NCI-H2171 (cell line): ENCODE results near the gene SAMD14.

Source experiments
- DNase-seq: peaks from one replicate; lab custom pipeline; 2025; lab: John Stamatoyannopoulos, UW

The SAMD14 gene

DNA sequence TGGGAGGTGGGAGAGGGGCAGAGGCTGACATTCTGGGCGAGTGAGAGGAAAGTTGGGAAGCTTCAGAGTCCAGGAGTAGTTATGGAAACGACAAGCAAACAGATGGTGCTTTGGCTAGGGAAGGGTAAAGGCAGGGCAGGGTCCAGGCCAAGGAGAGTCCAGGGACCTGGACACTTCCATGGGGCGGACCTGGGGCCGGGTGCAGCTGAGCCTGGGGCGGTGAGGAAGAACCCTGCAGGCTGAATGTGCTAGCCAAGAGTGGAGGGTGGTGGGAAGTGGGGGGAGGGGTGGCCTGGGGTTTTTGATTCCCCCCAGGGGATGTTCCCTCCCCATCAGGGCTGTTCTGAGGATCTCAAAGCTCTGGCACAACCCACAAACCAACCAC lies 17.9 kb upstream of the SAMD14 start:
- no peak for DNase-seq

DNA sequence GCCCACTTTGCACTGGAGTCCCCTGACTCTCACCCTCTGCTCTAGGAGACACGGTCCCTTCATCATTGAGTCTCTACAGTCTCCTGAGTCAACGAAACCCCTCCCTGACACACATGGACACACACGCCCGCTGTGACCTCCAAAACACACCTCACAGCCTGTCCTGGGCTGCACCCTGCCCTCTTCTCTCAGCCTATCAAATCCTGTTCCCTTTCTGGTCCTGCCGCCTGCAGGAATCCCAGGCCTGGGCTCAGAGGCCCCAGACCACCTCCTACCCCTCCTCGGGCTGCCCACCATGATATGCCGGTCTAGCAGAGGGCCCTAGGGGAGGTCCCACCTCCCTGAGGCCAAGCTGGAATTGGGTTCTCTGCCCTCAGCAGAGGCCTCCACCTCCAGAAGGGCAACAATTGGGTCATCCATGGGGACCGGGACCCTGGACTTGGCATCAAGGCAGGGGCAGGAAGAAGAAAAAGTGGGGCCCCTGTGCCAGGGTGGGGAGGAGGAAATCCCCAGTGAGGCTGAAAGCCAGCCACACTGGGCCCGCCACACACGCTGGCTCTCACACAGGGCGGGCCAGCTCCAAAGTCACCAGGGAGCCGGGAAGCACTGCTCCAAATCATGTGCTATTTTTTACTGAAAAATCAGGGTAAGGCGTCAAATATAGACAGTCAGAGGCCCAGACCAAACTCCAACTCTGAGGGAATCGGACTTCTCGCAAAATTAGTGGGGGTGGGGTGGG lies 17.1 kb upstream of the SAMD14 start:
- no peak for DNase-seq

DNA sequence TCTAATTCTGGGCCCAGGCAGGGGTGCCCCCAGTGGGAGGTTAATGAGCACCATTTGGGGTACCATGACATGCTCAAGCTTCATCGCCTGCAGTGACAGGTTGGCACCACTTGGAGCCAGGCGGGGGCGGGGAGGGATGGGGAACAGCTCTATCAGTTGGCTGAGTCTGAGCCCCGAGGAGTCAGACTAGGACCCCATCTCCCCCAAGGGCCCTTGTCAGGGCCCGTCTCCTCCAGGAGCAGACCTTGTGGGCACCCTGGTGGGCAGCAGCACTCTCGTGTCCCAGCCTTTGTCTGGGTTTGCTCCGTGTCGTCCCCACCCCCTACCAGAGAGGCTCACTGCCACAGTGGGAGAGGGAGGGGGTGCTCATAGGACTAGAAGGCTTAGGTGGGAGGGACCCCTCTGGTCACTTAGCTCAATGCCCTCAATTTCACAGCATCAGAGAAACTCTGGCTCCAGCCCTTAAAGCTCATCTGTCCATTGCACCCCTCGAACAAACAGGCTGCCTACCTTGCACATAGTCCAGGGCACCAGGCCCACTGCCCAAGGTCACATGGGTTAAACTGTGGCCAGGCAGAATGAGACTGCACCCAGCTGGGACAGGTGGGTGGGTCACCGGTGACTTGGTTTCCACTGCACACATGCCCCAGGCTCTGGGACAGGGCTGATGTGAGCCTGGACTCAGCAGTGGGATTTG lies 16.4 kb upstream of the SAMD14 start:
- no peak for DNase-seq

DNA sequence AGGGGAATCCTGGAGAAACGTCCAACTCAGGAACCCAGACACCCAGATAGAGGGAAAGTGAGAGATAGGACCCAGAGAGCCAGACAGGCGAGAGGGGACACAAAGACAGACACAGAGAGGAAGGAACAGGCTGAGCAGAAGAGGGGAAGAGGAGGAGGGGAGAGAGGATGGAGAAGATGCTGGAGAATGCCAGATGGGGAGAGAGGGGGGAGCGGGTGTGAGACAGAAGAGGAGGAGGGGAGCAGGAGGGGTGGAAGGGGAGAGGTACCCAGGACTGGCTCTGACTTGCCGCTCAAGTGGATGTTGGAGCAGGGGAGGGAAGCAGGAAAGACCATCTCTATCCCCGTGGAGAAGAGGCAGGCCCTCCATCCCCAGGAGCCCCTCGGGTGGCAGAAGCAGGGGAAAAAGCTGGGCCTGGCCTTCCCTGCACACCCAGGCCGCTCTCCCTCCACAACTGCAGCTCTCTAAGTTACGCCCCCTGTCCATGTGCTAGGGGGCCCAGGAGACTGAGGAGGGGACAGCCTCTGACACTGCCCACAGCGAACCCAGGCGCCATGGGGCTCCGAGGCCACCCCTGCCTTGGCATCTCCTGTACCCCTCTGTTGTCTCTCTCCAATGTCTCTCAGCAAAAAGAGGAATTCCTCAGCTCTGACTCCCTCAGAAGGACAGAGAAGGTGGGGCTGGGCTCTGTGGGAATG lies 15.7 kb upstream of the SAMD14 start:
- peak; percentile 33 for DNase-seq

DNA sequence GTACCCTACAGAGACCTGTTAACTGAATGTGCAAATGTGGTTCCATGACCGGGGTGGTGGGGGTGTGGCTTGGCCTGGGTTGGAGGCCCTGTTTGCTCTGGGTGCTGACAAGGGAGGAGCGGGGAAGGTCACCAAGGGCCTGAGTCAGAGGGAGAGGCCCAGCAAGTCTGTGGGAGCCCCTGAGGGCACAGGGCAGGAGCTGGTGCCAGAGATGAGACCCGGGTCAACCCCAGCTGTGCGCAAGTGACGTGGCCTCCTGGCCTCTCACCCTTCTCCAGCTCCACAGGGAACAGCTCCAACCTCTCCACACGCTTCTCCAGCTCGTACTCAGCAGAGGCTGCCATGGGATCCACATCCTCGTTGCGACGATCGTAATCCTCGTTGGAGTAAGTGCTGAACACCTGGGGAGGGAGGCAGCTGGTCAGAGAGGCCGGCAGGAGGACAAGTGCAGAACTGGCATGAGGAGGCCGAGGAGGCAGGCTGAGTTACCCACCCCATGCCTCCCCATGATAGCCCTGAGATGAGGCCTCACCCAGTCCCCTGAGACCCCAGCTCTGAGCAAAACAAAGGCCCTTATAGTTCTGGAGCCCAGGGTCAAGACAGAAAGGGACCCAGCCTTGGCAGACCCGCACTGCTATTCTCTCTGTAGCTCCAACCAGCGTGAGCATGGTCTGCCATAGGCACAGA lies 15.0 kb upstream of the SAMD14 start:
- DNase-seq: no peak

GRCh38 chr17:50144355-50144754 lies 14.4 kb upstream of the SAMD14 start:
- no peak for DNase-seq

DNA sequence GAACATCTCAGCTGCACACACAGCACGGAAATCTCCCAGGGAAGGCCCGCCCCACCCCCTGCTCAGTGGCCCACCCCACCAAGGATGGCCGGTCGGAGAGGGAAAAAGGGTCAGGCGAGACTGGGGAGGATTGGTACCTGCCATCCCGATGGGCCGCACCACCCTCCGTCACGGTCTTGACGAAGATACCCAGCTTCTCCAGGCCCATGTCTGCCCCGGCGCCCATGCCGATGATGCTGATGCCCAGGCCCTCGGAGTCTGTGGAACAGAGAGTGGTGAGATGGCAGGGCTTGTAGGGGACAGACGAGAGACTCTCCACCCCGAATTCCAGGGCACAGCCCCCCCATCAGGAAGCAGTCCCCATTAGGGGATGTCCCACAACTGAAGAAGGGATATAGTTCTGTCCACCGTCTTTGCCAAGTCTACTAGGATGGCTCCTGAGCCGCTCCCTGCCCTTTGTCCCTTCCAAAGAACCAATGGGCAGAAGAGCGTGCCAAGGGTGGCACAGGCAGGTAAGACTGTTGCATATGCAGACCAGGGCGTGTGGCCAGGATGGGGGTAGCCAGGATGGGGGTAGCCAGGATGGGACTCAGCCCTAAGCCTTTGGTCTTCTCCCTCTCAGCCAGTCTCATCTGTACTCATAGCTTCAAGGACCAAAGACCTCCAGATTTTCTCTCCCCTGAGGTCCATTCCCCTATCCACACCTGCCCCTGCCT lies 13.7 kb upstream of the SAMD14 start:
- DNase-seq: no peak

DNA sequence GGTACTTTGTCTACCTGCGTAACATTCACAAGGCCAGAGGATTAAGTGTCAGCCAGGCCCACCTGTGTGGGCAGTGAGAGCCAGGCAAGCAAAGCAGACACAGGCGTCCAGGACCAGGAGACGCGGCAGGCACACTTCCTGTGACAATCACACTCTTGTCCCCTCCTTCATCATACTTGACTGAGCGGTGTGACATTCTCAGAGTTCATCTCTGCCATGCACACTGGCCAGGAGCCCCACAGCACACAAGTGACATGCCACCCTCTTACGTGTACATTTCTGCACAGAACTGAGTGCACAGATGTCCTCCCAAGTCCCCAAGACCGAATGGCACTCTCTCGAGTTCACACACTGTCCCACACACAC lies 11.8 kb upstream of the SAMD14 start:
- DNase-seq: no peak

GRCh38 chr17:50141026-50141744 lies 11.2 kb upstream of the SAMD14 start:
- DNase-seq: no peak

DNA sequence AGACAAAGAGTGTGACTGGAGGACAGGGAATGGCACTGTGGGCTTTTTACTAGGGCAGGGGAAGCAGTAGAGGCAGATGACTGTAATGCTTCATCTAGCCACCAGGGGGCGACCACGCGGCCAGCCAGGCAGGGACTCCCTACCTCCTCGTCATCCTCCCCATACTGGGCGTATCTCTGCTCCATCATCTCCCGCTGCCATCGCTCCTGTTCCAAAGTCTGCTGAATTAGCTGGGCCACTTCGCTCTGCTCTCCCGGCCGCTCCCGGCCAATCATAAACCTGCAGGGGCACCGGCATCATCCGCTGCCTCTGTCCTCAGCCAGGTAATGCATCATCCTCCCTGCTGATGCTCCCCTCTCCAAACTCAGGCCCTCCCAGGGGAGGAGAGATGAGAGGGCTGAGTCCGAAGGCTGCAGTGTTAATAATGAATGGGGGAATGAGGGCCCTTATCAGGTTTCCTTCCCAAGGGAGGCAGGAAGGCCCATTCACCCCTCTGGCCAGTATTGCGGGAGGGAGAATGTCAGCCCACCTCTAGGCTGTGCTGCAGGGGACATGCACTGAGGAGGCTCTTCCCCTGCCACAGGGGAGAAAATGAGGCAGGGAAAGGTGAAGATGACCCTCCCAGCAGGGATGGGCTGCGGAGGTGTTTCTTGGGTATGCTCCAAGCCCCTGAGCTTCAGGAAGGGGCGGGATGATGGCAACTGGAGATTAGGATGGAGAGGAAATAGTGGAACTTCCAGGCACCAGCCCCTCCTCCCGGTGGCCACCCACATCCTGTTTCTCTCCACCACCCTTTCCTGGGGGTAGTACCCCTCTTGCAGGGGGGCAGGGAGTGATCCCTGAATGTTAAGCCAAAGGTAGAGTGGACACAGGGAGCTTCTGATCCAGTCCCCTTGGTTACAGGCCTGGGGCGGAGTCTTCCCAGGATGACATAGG lies 10.3 kb upstream of the SAMD14 start:
- no peak for DNase-seq

DNA sequence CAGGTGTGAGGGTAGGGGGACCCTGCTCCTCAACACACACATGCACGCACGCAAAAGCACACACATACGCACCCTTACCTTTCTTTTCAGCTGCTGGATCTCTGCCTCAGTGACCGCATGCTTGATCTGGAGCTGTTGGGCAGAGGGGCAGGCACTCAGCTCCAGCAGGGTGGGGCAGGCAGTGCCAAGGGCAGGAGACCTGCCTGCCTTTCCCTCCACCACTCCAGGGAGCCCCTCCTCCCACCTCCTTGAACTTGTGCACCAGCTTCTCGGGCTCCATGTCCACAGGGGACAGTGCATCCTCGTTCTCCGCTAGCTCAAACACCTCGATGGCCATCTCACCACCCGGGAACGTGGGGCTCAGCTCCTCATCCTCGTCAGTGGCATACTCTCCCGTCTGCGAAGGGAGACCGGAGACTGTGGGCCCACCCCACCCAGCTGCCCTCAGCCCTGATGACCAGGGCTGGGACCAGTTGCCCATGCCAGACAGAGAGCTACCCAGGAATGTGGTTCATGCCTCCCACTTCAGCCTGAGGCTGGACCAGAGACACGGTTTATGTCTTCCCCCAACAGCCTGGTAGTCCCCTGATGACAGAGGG lies 9.3 kb upstream of the SAMD14 start:
- no peak for DNase-seq

- no peak for DNase-seq
Measured at GRCh38 chr17:50137042-50137441, 7.1 kb upstream of the SAMD14 start.

DNA sequence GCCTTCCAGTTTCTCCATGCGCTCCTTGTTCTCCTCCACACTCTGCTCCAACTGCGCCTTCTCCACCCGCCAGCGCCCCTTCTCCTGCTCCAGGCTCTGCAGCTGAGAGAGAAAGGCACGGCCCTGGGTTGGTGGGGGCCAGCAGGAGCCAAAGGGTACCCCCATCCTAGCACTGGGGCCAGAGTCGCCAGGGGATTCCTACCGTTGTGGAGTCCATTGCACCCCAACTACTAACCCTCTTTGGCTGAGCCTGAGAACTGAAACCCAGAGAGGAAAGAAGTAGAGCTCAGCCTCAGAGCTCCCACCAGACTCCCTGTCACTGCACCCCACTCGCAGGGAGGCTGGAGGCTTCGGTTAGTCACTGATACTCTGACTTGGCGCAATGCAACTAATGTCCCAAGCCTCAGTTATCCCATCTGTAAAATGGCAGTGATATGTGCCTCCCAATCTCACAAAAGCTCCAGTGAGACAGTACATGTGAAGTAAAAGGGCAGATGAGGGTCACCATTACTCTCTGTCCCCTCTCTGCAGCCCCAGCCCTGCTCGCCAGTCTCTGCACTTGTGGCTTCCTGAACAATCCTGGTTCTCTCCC lies 6.2 kb upstream of the SAMD14 start:
- DNase-seq: no peak

DNA sequence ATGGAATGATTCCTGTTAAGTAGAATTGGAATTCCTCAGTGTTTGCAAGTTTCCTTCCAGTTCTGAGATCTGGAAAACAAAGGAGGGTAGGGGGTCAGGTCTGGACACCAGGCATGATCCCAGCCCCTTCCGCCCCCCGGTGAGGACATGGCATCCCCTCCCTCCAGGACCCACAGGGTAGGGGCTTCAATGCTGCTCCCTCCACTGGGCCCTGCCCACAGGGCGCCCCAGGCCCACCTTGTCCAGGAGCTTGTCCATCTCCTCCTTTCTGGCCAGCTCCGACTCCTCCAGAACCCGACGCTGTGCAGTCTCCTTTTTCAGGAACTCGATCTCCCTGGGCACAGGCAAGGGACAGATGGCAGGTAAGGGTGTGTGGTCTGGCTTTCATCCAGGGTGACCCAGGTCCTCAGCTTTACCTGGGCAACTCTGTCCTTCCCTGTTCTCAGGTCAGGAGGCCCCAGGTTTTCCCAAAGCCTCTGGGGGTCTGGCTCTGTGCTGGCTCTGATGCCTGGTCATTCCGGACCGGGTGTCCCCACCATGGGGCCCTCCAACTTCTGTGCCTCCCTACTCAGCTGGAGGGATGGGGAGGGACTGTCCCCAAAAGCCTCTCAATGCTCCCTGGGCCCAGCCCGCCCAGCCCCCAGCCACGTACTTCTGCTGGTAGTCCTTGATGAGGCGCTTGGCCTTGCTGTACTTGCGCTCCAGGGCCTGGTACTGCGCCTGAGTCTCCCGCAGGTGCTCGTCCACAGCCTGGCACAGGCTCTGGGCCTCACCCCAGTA lies 5.5 kb upstream of the SAMD14 start:
- DNase-seq: no peak

DNA sequence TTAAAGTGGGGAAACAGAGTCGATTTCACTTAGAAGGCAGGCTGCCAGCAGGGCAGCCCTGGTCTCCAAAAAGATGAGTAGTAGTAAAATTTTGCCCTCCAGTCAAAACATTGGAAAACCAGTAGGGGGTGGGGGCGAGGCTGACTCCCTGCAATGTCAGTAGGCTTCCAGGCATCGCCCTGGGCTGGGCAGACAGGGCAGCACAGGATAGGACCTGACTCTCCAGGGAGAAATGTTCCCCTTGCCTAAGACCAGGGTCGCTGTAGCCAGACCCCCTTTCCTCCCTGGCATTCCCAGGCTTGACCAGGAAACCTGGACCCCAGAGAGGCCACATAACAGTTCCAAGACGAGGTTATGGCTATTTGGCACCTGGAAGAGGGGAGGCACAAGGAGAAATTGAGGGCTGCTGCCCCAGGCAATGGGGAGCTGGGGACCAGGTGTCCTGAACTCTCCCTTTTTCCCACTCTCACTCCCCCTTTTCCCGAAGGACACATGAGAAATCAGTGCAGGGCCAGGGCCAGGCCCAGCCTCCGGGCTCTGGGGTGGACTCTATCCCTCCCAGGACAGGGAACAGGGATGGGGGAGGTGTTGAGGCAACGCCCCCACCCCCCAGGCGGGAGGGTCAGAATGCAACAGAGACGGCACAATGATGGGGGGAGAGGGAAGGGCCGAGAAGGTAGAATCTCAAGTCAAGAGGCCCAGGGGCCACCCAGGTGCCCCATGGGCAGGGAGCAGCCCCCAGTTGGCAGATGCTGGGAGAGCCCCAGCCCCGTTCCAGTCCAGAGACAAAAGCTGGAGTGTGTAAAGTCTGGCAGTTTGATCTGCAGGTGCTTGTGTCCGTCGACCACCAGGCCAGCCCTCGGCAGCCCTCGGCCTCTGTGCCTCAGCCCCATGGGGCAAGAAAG lies 4.5 kb upstream of the SAMD14 start:
- no peak for DNase-seq

- no peak for DNase-seq
Measured at GRCh38 chr17:50133769-50134099, 3.8 kb upstream of the SAMD14 start.

DNA sequence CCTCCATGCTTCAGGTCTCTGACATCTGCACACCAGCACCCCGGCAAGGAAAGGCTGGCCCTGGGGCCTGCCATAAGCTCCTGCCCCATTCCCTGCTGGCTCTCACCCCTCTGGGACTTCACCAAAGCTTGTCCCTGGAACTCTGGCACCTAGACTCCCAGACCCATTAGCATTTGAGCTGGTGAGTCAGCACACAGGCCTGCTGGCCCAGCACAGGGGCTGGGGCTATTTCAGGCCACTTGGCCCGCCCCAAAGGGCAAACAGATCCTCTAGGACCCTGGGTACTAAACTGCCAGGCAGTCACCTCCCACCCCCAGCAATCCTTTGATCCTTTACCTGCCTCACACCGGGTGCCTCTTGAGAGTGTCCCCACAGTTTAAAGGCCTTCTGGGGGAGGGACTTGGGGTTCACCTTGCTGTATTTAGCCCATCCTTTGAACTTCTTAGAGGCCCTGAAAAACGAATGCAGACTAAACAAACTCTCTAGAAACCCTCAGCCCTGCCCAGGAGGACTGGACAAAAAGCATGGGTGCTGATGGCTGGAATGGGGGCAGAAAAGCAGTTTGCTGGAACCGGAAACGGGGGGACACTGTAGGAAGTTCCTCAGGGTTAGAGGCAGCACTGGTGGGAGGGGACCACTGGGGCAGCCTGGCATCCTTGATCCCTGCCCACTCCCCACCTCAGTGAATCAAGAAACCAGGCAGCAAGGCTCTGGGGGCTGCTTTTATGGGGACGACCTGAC lies 3.2 kb upstream of the SAMD14 start:
- DNase-seq: no peak
